MG63 (cell line): ENCODE data around the gene TRIM75. TPM values are rescaled to one million over a fixed set of nuclear protein-coding genes. Genes with fewer than 3 reads are reported as not detected.
A peak's percentile ranks its signal among the peaks of the same experiment; 100 is the strongest.
"Not testable (repeated sequence)": the region's sequence is repeated elsewhere in the genome, so short reads cannot be mapped to it uniquely, and the experiment has no call there.

Experiments
- DNase-seq: peaks from one replicate; pipeline ENCODE4 v3.0.0-alpha.2; 2020
- H3K27me3 ChIP-seq: fragments of 250-450 bp; sonication (Bioruptor Pico); 2 replicates; pipeline ENCODE4 v1.5.1; 2020; ENCODE audit warnings: mild to moderate bottlenecking, moderate library complexity
- H3K36me3 ChIP-seq: fragments of 250-450 bp; sonication (Bioruptor Pico); 2 replicates; pipeline ENCODE4 v1.5.1; 2020; ENCODE audit warnings: mild to moderate bottlenecking, moderate library complexity
- H3K4me3 ChIP-seq: fragments of 250-450 bp; sonication (Bioruptor Pico); 2 replicates; pipeline ENCODE4 v1.5.1; 2020; ENCODE audit warnings: mild to moderate bottlenecking, moderate library complexity
- H3K9me3 ChIP-seq: fragments of 250-450 bp; sonication (Bioruptor Pico); 2 replicates; pipeline ENCODE4 v1.5.1; 2020; ENCODE audit warnings: mild to moderate bottlenecking, moderate library complexity
- total RNA-seq: library from RNA; depleted of rRNA; stranded (reverse); fragments of >200 nt; shearing (Covaris generic); gene quantifications from 2 replicates; pipeline ENCODE4 v1.2.3, GENCODE V29; 2014; ENCODE audit warnings: low replicate concordance; rRNA removed

TRIM75 gene
- not detected in 2 replicates for total RNA-seq

DNA sequence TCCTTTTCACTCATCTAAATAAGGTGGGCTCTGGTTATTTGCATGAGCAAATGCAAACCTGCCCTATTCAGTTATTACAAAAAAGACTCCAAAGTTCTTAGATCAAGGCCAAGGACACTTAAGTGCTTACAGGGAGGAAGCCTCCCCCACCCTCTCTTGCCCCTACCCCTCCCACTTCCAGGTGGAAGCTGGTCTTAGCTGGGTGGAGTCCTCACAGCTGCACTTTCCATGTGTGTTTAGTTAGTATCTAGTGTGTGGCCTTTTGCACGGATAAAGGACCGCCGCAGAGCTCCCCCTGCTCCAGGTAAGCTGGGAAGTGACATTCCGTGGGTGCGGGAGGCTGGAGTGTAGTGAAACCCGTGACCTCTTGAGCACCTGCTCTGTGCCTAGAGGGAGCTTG, at the start of gene TRIM75:
Gene TRIM75 (plus strand): TSS at position 222 of the 400 bp plus-strand sequence. CDS start 5,282 bp downstream, outside the sequence.
- H3K4me3 ChIP-seq = no peak within 1 kb of the TSS
- no peaks in the 10 kb centered on the region for H3K27me3 ChIP-seq
- DNase-seq = no peak
- no peaks in the 10 kb centered on the region for H3K9me3 ChIP-seq
- no peaks in the 10 kb centered on the region for H3K36me3 ChIP-seq

DNA sequence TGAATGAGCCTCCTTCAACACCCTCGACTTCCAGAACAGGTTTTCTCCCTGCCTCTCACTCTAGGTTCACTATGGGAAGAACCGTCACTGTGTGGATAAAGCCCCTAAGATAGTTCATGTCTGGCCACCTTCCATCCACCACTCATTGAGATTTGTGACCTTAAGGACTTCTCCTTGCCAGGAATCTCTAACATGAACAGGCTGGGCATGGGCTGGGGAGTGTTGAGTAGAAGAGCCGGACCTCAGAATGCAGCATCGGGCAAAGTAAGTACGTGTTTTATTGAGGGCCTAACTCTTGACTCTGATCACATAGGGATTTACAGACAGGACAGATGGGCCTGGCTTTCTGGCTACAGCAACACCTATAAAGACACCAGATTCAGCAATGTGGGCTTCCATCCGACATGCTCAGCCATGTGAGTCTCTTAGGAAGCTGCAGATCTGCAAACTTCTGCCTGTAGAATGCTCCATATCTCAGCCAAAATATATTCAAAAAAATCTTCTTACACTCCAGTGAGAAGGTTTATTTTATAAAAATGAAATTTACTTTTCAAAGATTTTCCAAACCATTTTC, 48.2 kb upstream of the TRIM75 start:
- Histone ChIP-seq H3K27me3 (no peaks in the 10 kb centered on the region), H3K36me3 (no peaks in the 10 kb centered on the region), H3K4me3 (no peak overlapping the region), H3K9me3 (no peaks in the 10 kb centered on the region)
- DNase-seq = no peak

GRCh38 chr4:165006456-165006855, 47.2 kb upstream of the TRIM75 start:
- H3K4me3 ChIP-seq = no peak overlapping the region
- no peaks in the 10 kb centered on the region for H3K36me3 ChIP-seq
- no peaks in the 10 kb centered on the region for H3K9me3 ChIP-seq
- DNase-seq = no peak
- no peaks in the 10 kb centered on the region for H3K27me3 ChIP-seq

GRCh38 chr4:165006886-165007285, 46.8 kb upstream of the TRIM75 start:
- DNase-seq = no peak
- H3K4me3 ChIP-seq = no peak overlapping the region
- H3K27me3 ChIP-seq = no peaks in the 10 kb centered on the region
- no peaks in the 10 kb centered on the region for H3K36me3 ChIP-seq
- H3K9me3 ChIP-seq = no peaks in the 10 kb centered on the region

DNA sequence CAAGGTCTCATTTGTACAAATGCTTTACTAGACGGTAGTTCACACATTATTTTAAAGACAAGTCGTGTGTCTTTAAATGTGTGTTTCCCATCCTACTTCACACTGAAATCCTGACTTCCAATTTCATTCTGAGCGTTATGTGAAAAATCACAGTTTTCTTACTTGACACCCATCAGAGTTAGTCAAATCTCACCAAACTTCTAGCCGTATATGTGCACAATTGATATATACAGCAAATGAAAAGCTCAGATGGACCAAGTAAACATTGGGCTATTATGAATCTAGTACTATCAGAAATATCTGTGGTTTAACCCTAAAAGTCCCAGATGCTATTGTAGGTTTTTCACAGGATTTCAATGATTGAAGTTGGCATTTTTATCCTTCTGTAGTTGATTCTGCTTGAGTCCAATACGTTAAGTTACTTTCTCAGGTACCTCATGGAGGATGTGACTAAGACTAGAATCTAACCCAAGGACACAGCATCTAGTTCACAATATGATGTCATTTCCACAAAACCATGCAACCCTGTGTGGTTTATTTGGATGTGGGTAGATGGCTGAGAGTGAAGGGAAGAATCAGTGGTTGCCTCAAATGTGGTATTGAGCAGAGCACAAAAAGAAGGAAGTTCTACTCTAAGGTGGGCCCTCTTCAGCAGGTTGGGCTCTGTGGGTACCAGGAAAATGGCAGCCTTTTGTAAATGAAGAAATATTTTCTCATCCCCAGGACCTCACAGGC, 44.0 kb upstream of the TRIM75 start:
- no peaks in the 10 kb centered on the region for H3K27me3 ChIP-seq
- H3K9me3 ChIP-seq = no peaks in the 10 kb centered on the region
- no peak overlapping the region for H3K4me3 ChIP-seq
- DNase-seq = no peak
- H3K36me3 ChIP-seq = no peaks in the 10 kb centered on the region

- Histone ChIP-seq H3K9me3 (no peaks in the 10 kb centered on the region), H3K27me3 (no peaks in the 10 kb centered on the region), H3K4me3 (no peak overlapping the region), H3K36me3 (no peaks in the 10 kb centered on the region)
- DNase-seq = no peak
Observed at GRCh38 chr4:165010487-165010886, 43.2 kb upstream of the TRIM75 start.

- Histone ChIP-seq H3K27me3 (no peaks in the 10 kb centered on the region), H3K4me3 (no peak overlapping the region), H3K36me3 (no peaks in the 10 kb centered on the region), H3K9me3 (no peaks in the 10 kb centered on the region)
- DNase-seq = no peak
Observed at GRCh38 chr4:165010991-165011390, 42.7 kb upstream of the TRIM75 start.

DNA sequence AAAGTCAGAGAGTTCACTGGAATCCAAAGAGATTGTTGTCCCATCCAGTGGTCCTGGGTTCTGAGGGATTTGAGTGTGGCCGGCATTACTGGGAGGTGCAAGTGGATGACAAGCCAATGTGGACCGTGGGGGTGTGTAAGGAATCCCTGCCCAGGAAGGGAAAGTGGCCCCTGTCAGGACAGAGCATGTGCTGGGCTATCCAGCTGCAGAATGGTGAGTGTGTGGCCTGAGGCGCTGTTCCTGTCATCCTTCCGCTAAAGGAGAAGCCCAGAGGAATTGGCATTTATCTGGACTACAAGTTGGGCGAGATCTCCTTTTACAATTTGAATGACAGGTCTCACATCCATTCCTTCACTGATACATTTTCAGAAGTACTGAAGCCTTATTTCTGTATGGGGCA, 42.3 kb upstream of the TRIM75 start:
- H3K36me3 ChIP-seq = no peaks in the 10 kb centered on the region
- no peak for DNase-seq
- H3K4me3 ChIP-seq = no peak overlapping the region
- H3K9me3 ChIP-seq = no peaks in the 10 kb centered on the region
- H3K27me3 ChIP-seq = no peaks in the 10 kb centered on the region

- no peaks in the 10 kb centered on the region for H3K9me3 ChIP-seq
- no peak for DNase-seq
Observed at GRCh38 chr4:165013691-165014090, 40.0 kb upstream of the TRIM75 start.

DNA sequence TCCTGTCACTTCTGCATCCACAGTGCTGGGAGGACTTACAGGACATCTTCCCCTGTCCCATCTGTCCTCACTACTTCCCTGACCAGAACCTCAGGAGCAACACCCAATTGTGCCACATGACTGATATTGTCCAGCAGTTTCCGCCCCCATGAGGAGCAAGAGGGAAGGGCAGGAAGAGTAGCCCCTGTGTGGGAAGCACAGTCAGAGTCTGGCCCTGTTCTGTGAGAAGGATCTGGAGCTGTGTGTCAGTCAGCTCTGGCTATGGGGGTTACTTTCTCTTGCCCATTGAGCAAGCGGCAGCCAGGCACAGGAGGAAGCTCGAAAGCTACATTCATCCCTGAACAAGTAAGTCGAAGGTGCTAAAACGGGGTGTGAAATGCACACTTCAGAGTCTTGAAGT, 36.7 kb upstream of the TRIM75 start:
- H3K4me3 ChIP-seq = no peak overlapping the region
- H3K27me3 ChIP-seq = no peaks in the 10 kb centered on the region
- DNase-seq = peak; percentile 36
- no peaks in the 10 kb centered on the region for H3K9me3 ChIP-seq
- no peaks in the 10 kb centered on the region for H3K36me3 ChIP-seq

More at GRCh38 chr4:165013691-165014090, 40.0 kb upstream of the TRIM75 start:
- Histone ChIP-seq H3K27me3 (no peaks in the 10 kb centered on the region), H3K4me3 (no peak overlapping the region), H3K36me3 (no peaks in the 10 kb centered on the region)

DNA sequence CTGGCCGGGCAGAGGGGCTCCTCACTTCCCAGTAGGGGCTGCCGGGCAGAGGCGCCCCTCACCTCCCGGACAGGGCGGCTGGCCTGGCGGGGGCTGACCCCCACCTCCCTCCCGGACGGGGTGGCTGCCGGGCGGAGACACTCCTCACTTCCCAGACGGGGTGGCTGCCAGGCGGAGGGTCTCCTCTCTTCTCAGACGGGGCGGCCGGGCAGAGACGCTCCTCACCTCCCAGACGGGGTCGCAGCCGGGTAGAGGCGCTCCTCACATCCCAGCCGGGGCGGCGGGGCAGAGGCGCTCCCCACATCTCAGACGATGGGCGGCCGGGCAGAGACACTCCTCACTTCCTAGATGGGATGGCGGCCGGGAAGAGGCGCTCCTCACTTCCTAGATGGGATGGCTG, 33.7 kb upstream of the TRIM75 start:
- not testable (repeated sequence) for H3K27me3 ChIP-seq, H3K4me3 ChIP-seq, H3K9me3 ChIP-seq, H3K36me3 ChIP-seq, DNase-seq

- not testable (repeated sequence) for H3K4me3 ChIP-seq, H3K36me3 ChIP-seq, H3K9me3 ChIP-seq, H3K27me3 ChIP-seq, DNase-seq
Observed at GRCh38 chr4:165025782-165026181, 27.9 kb upstream of the TRIM75 start.

- Histone ChIP-seq H3K36me3 (no peaks in the 10 kb centered on the region), H3K9me3 (no peaks in the 10 kb centered on the region), H3K4me3 (no peak overlapping the region), H3K27me3 (no peaks in the 10 kb centered on the region)
- no peak for DNase-seq
Observed at GRCh38 chr4:165027762-165028402, 25.8 kb upstream of the TRIM75 start.

- DNase-seq = no peak
- Histone ChIP-seq H3K36me3 (no peaks in the 10 kb centered on the region), H3K9me3 (no peaks in the 10 kb centered on the region), H3K27me3 (no peaks in the 10 kb centered on the region), H3K4me3 (no peak within 1 kb of the TSS)
Observed at GRCh38 chr4:165031436-165032211, 22.0 kb upstream of the TRIM75 start, which contains the start of gene TRIM60. TSS of gene TRIM60 (plus strand) at chr4:165031999. CDS start at chr4:165040073, 8,074 bp downstream.

GRCh38 chr4:165048170-165048569, 5.5 kb upstream of the TRIM75 start:
- Histone ChIP-seq H3K9me3 (no peaks in the 10 kb centered on the region), H3K27me3 (no peaks in the 10 kb centered on the region), H3K36me3 (no peaks in the 10 kb centered on the region), H3K4me3 (no peak overlapping the region)
- DNase-seq = no peak

- Histone ChIP-seq H3K4me3 (no peak overlapping the region), H3K27me3 (no peaks in the 10 kb centered on the region), H3K9me3 (no peaks in the 10 kb centered on the region), H3K36me3 (no peaks in the 10 kb centered on the region)
- DNase-seq = no peak
Observed at GRCh38 chr4:165052627-165053026, 1.0 kb upstream of the TRIM75 start.

GRCh38 chr4:165055601-165056000, 1.9 kb downstream of the TRIM75 start:
- no peaks in the 10 kb centered on the region for H3K27me3 ChIP-seq
- no peaks in the 10 kb centered on the region for H3K36me3 ChIP-seq
- DNase-seq = no peak
- no peak overlapping the region for H3K4me3 ChIP-seq
- no peaks in the 10 kb centered on the region for H3K9me3 ChIP-seq
